ENCODE data around the gene HMOX2. TPM values are rescaled to one million over a fixed set of nuclear protein-coding genes. Genes with fewer than 3 reads are reported as not detected.

Gene HMOX2, protein sequence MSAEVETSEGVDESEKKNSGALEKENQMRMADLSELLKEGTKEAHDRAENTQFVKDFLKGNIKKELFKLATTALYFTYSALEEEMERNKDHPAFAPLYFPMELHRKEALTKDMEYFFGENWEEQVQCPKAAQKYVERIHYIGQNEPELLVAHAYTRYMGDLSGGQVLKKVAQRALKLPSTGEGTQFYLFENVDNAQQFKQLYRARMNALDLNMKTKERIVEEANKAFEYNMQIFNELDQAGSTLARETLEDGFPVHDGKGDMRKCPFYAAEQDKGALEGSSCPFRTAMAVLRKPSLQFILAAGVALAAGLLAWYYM
- 122 and 158 TPM in 2 replicates for total RNA-seq

DNA sequence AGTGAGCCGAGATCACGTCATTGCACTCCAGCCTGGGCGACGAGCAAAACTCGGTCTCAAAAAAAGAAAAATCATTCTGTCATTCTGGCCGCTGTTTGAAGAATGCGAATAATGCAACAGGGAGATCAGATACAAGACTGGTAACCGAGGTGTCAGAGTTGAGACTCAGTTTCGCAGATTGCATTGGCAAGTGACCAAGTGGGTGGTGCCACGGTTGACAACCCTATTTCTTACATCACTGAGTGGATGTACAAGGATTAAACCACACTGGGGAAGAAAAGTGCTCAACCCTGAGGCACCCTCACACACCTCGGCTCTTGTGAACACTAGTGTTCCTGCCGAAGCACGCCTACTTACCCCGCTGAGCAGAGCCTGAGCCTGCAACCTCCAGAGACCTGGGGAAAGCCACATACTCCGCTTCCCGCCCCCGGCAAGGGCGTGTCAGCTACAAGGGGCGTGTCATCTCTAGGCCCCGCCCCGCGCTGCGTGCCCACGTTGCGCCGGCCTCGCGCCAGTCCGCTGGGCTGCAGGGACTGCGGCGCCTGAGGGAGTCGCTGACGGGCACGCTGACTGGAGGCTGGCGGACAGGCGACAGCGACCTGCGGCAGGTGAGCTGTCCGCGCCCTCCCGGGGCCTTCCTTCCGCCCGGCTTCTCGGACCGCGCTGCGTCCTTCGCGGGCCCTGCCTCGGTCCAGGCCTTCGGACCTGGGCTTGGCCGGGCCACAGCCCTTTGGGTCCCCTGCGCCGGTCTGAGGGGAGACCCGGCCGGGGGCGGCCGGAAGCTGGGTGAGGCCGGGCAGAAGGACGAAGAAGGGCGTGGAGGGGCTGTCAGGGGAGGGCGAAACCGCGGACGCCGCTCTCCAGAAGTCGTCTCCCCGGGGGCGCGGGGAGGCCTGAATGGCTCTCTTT is at the start of gene HMOX2:
Gene HMOX2, plus strand, starts transcription at position 519 of the 909 bp plus-strand sequence. CDS start 29,127 bp downstream, outside the sequence.
- peak; percentile 96 for DNase-seq

GRCh38 chr16:4426722-4427372 is 49.4 kb upstream of the HMOX2 start:
- no peak for DNase-seq

- no peak for DNase-seq
These were observed 47.7 kb upstream of the HMOX2 start for GRCh38 chr16:4428500-4428899.

DNA sequence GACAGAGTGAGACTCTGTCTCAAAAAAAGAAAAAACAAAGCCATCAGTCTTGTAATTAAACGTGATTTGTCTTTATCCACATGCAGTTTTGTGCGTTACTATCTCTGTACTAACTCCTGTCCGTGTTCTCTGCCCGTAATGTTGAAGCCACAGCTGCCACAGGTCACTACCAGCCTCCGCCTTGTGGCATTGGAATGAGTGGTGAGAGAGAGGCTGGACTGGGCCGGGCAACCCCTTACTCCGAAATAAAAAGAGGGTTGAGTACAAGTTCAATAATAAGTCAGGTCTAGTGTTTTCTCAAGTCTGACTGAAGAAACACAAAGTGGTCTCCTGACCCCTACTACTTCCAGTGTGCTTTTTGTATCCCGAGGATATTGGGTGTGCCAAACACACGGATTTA is 45.2 kb upstream of the HMOX2 start:
- DNase-seq, result no peak

GRCh38 chr16:4433228-4433627 is 43.0 kb upstream of the HMOX2 start:
- DNase-seq, result no peak

GRCh38 chr16:4433914-4434787 is 42.0 kb upstream of the HMOX2 start:
- DNase-seq, result no peak

GRCh38 chr16:4435337-4436067 is 40.7 kb upstream of the HMOX2 start:
- DNase-seq, result no peak

DNA sequence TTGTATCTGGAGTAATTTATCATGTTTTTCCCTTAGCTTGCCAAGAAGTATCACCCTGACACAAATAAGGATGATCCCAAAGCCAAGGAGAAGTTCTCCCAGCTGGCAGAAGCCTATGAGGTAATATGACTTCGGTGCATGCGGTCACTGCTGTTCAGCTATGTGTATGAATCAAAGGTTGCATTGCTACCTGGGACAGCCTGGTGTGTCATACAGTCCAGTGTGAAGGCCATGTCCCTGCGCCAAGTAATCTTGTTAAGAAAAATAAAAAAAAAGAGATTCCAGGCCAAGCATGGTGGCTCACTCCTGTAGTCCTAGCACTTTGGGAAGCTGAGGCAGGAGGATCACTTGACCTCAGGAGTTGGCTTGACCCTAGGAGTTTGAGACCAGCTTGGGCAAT is 38.8 kb upstream of the HMOX2 start:
- no peak for DNase-seq

- DNase-seq, result no peak
These were observed 33.8 kb upstream of the HMOX2 start for GRCh38 chr16:4442371-4442770.

DNA sequence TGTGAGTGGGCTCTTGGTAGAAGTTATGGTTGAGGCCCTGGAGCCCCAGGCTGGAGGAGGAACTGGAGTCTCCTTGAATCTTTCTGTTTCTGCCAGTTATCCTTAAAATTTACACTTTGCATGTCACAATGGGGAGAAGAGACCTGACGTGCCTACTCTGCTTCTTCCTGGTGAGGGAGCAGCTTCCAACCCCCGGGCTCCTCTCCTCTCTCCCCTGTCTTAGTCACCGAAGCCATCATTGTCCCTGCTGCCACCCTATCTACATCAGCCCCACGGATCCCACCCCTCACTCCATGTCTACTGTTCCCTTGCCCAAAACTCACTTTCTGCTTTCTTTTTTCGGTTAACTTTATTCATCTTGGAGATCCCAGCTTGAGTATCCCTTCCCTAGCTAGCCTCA is 32.9 kb upstream of the HMOX2 start:
- no peak for DNase-seq

DNA sequence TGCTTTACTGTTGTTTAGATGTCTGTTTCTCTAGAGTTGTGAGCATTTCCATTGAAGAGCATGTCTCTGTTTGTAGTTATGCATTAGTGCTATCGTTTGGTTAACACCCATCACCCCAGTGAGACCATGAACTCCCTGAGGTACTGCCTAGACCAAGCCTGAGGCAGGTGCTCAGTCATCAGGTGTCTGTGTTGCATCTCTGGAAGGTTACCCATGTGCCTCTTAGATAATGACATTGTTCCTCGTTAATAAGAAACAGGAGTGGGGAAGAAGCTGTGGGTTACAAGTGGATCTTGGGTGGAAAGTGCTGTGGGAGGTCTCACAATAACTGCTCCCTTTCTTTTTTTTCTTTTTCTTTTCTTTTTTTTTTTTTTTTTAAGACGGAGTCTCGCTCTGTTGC is 32.2 kb upstream of the HMOX2 start:
- DNase-seq, result no peak

DNA sequence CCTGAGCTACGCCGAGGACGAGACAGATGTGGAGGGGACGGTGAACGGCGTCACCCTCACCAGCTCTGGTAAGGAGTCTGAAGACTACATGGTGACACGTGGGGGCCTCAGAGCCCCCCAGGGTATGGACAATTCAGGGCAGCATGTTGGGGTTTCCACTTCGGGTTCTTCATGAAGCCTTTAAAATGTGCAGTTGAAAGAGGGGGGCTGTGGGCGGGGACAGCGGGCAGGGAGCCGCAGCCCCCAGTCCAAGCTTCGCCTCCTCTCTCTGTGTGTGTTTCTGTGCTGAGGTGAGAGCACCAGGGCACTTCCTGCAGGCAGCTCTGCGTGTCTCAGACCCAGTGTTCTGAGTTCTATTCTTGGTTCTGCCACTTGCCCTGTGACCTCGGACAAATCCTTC is 25.8 kb upstream of the HMOX2 start:
- no peak for DNase-seq

- DNase-seq, result no peak
These were observed 25.2 kb upstream of the HMOX2 start for GRCh38 chr16:4450931-4451519.

DNA sequence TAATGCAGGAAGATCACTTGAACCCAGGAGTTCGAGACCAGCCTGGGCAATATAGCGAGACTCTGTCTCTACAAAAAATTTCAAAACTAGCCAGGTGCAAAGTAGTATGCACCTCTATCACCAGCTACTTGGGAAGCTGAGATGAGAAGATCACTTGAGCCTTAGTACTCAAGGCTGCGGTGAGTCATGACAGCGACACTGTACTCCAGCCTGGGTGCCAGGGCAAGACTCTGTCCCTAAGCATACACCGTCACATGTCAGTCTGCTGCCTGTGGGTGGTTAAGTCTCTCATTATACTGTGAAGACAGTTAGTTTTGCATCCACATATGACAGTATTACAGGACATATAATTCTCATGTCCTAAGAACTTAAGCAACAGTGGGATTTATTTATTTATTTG is 23.5 kb upstream of the HMOX2 start:
- DNase-seq, result no peak

DNA sequence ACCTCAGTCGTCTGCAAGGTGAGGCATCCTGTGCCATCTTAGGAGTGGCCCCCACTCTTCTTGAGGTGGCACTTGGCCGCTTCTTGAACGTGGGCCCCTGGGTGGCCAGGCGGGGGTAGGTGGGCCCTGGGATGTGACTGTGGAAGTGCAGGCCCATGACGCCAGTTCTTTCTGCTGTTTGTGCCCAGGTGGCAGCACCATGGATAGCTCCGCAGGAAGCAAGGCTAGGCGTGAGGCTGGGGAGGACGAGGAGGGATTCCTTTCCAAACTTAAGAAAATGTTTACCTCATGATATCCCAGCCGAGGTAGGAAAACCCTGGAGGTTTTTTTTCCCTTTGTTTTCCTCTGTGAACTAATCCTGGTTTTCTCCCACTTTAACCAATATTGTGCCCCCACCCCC is 21.6 kb upstream of the HMOX2 start:
- DNase-seq, result peak; percentile 26

- DNase-seq, result no peak
These were observed 21.1 kb upstream of the HMOX2 start for GRCh38 chr16:4455081-4455480.

GRCh38 chr16:4455951-4456350 is 20.2 kb upstream of the HMOX2 start:
- DNase-seq, result no peak

DNA sequence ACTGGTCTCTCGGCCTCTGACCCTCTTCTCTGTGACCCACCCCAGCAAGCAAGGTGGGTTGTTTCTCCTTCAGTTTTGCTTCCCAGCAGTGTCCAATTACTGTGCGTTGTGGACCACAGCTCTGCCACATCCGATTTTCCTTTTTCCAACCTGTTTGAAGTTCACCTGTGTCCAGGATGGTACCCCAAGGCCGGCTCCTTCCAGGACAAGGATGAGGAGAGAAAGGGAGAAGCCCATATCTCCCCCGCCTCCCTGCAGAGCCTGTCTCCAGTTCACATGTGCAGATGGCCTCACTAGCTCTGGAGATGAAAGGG is 15.3 kb upstream of the HMOX2 start:
- DNase-seq, result no peak

DNA sequence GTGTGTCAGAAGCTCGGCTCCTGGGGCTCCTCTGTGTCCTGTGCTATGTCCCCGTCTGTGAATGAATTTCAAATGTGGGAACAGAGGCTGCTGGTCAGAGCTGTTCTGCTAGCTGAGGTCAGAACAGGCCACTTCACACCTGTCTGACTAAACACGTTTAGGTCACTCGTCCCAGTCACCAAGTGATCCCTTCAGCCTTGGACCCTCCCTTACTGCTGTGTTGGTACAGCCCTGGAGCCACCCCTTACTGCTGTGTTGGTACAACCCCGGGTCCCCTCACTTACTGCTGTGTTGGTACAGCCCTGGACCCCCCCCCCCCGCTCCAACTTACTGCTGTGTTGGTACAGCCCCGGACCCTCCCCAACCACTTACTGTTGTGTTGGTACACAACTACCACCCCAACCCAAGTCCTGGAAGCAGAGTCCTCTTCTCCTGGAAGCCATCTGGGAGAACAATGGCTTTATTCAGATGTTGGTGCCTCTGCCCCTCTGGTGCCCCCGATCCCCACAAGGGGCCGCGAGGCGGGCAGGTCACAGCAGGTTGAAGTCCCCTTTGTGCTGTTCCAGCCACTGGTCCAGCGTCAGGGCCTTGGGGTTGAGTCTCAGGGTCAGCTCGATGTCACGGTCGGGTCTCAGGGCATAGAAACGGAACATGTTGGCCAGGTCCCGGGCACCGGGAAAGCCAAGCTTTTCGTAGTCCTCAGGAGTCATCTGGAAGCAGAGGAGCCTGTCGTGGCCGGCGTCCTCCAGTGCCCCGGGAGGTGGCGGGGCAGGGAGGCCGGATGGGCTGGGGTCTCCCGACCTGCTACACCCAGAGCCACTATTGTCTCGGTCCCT is 14.7 kb upstream of the HMOX2 start:
- no peak for DNase-seq

GRCh38 chr16:4463522-4464163 is 12.6 kb upstream of the HMOX2 start:
- DNase-seq, result no peak
